HepG2 (cell line): ENCODE measurements around the gene CARMIL3. TPM values are rescaled to one million over a fixed set of nuclear protein-coding genes. Genes with fewer than 3 reads are reported as not detected.

Source experiments
- CCAR2 ChIP-seq: fragments of 200-400 bp; formaldehyde crosslinking; optimal IDR thresholded peaks from 2 replicates; pipeline ENCODE3; 2018; ENCODE audit warnings: low read depth, mild to moderate bottlenecking, low read length, moderate library complexity
- CHD4 ChIP-seq: fragments of 200-600 bp; sonication (generic); IDR thresholded peaks from 2 replicates; pipeline ENCODE4 v1.7.0; 2017; ENCODE audit warnings: mild to moderate bottlenecking, low read length, borderline replicate concordance
- FIP1L1 ChIP-seq: fragments of 200-400 bp; formaldehyde crosslinking; IDR thresholded peaks from 2 replicates; pipeline ENCODE4 v1.6.1; 2018; ENCODE audit warnings: low read depth, mild to moderate bottlenecking, low read length, moderate library complexity, borderline replicate concordance; ENCODE audit not compliant: insufficient read depth
- FOSL2 ChIP-seq: sonication (generic); formaldehyde crosslinking; IDR thresholded peaks from 2 replicates; pipeline ENCODE4 v1.4.0; 2020; ENCODE audit warnings: missing genetic modification reagents
- FOXO4 ChIP-seq: sonication (generic); formaldehyde crosslinking; conservative IDR thresholded peaks from 2 replicates; pipeline ENCODE4 v1.8.1; 2023; ENCODE audit warnings: missing genetic modification reagents
- KAT2B ChIP-seq: fragments of 150-350 bp; IDR thresholded peaks from 2 replicates; pipeline ENCODE4 v1.6.1; 2014; ENCODE audit warnings: low read depth, low read length, borderline replicate concordance
- KMT2A ChIP-seq: sonication (generic); formaldehyde crosslinking; IDR thresholded peaks from 2 replicates; pipeline ENCODE4 v1.4.0; 2020; ENCODE audit warnings: missing genetic modification reagents
- MIER2 ChIP-seq: IDR thresholded peaks from 2 replicates; pipeline ENCODE4 v1.6.1; 2016; ENCODE audit warnings: missing biosample characterization, missing genetic modification reagents
- NFE2L1 ChIP-seq: sonication (generic); formaldehyde crosslinking; IDR thresholded peaks from 2 replicates; pipeline ENCODE4 v1.4.0; 2020; ENCODE audit warnings: missing genetic modification reagents, mild to moderate bottlenecking, borderline replicate concordance
- PATZ1 ChIP-seq: sonication (generic); formaldehyde crosslinking; IDR thresholded peaks from 2 replicates; pipeline ENCODE4 v1.4.0; 2020; ENCODE audit warnings: missing genetic modification reagents
- RCOR2 ChIP-seq: IDR thresholded peaks from 2 replicates; pipeline ENCODE4 v1.6.1; 2016; ENCODE audit warnings: missing biosample characterization, missing genetic modification reagents
- ZNF17 ChIP-seq: sonication (generic); formaldehyde crosslinking; IDR thresholded peaks from 2 replicates; pipeline ENCODE4 v1.5.0; 2020; ENCODE audit warnings: mild to moderate bottlenecking, missing genetic modification reagents
- ZNF329 ChIP-seq: sonication (generic); formaldehyde crosslinking; IDR thresholded peaks from 2 replicates; pipeline ENCODE4 v1.9.0; 2021; ENCODE audit warnings: low read depth, mild to moderate bottlenecking, missing genetic modification reagents
- ZNF383 ChIP-seq: sonication (generic); formaldehyde crosslinking; IDR thresholded peaks from 2 replicates; pipeline ENCODE4 v1.4.0; 2020; ENCODE audit warnings: missing genetic modification reagents, mild to moderate bottlenecking, borderline replicate concordance
- ZNF552 ChIP-seq: sonication (generic); formaldehyde crosslinking; IDR thresholded peaks from 2 replicates; pipeline ENCODE4 v1.9.0; 2022; ENCODE audit warnings: missing genetic modification reagents, mild to moderate bottlenecking, borderline replicate concordance
- ZNF691 ChIP-seq: sonication (generic); formaldehyde crosslinking; IDR thresholded peaks from 2 replicates; pipeline ENCODE4 v1.4.0; 2020; ENCODE audit warnings: missing genetic modification reagents, low read depth, mild to moderate bottlenecking, borderline replicate concordance
- ZNF703 ChIP-seq: sonication (generic); formaldehyde crosslinking; IDR thresholded peaks from 2 replicates; pipeline ENCODE4 v1.5.1; 2020; ENCODE audit warnings: missing genetic modification reagents, mild to moderate bottlenecking, moderate library complexity, borderline replicate concordance
- ZNF710 ChIP-seq: sonication (generic); formaldehyde crosslinking; IDR thresholded peaks from 2 replicates; pipeline ENCODE4 v1.5.0; 2020; ENCODE audit warnings: mild to moderate bottlenecking, missing genetic modification reagents, borderline replicate concordance
- ZNF766 ChIP-seq: sonication (generic); formaldehyde crosslinking; IDR thresholded peaks from 2 replicates; pipeline ENCODE4 v1.5.0; 2020; ENCODE audit warnings: missing genetic modification reagents, borderline replicate concordance
- ZNF883 ChIP-seq: sonication (generic); formaldehyde crosslinking; IDR thresholded peaks from 2 replicates; pipeline ENCODE4 v1.5.1; 2020; ENCODE audit warnings: mild to moderate bottlenecking, missing genetic modification reagents; ENCODE audit errors: not compliant biosample characterization
- polyA plus RNA-seq, 8 experiments: library from polyadenylated mRNA; depleted of rRNA in 3 of 8; stranded (reverse) in 7 of 8; unstranded in 1 of 8; fragments of >200 nt; fragmentation: Illumina TruSeq in 4 of 8; extraction: Trizol in 4 of 8; gene quantifications; 2 replicates each; pipeline versions ENCODE4 v1.2.1 to v1.2.3, GENCODE V29; 2011 to 2016; ENCODE audit warnings: low read depth in 4 of 8, missing spikeins in 1 of 8, mixed read lengths in 1 of 8; ENCODE audit not compliant: insufficient read depth in 1 of 8
- total RNA-seq, 5 experiments: library from RNA; depleted of rRNA; stranded (reverse); fragments of >200 nt; fragmentation: Illumina TruSeq; extraction: Trizol; gene quantifications; 2 replicates each; pipeline ENCODE4 v1.2.3, GENCODE V29; 2016; ENCODE audit warnings: low read depth in 1 of 5
- TF ChIP-seq, protein P1 (sequence below): sonication (generic); formaldehyde crosslinking; IDR thresholded peaks from 2 replicates; pipeline ENCODE4 v1.4.0; 2020; ENCODE audit warnings: missing genetic modification reagents

The CARMIL3 gene
- total and polyA plus RNA-seq, 2 of the 13 experiments (the other 11 are each of a cell fraction or from before 2014, with no cell fraction given), result 0.27 to 0.55 TPM

- TF ChIP-seq FOXO4 (CRISPR knock-in tag), result no peak
- TF ChIP-seq FIP1L1, result no peak
- peak; percentile 78; the same call in 1 of the 2 replicates for TF ChIP-seq ZNF766 (CRISPR knock-in tag)
- no peak for TF ChIP-seq ZNF329
- TF ChIP-seq FOSL2, result peak; percentile 48
- no peak for TF ChIP-seq ZNF17 (CRISPR knock-in tag)
- no peak; the same call in 1 of the 2 replicates for TF ChIP-seq ZNF691 (CRISPR knock-in tag)
- TF ChIP-seq ZNF703 (CRISPR knock-in tag), result no peak
- no peak for TF ChIP-seq PATZ1 (CRISPR knock-in tag)
- peak; percentile 85; the same call in 1 of the 2 replicates for TF ChIP-seq ZNF552 (CRISPR knock-in tag)
- peak; percentile 37 for TF ChIP-seq ZNF883 (CRISPR knock-in tag)
- TF ChIP-seq CHD4, result no peak
- no peak for TF ChIP-seq KAT2B
- TF ChIP-seq CCAR2, result no peak
- no peak for TF ChIP-seq RCOR2
- peak; percentile 85; the same call in 1 of the 2 replicates for TF ChIP-seq MIER2 (CRISPR knock-in tag)
- no peak for TF ChIP-seq ZNF710
- TF ChIP-seq, protein P1, sequence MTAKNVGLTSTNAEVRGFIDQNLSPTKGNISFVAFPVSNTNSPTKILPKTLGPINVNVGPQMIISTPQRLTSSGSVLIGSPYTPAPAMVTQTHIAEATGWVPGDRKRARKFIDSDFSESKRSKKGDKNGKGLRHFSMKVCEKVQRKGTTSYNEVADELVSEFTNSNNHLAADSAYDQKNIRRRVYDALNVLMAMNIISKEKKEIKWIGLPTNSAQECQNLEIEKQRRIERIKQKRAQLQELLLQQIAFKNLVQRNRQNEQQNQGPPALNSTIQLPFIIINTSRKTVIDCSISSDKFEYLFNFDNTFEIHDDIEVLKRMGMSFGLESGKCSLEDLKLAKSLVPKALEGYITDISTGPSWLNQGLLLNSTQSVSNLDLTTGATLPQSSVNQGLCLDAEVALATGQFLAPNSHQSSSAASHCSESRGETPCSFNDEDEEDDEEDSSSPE, result peak; percentile 68
- TF ChIP-seq ZNF383, result no peak
- peak; percentile 20; the same call in 1 of the 2 replicates for TF ChIP-seq KMT2A (CRISPR knock-in tag)
- no peak for TF ChIP-seq NFE2L1 (CRISPR knock-in tag)
Measured at GRCh38 chr14:24013654-24014514, 37.9 kb upstream of the CARMIL3 start (continued).
